Subcutaneous abdominal adipose tissue (tissue), 5 donors: ENCODE data around the gene ALPK3.

Experiments
- H3K27ac ChIP-seq: one replicate; pipeline ENCODE4 v1.7.0; 2013; ENCODE audit warnings: low read depth, mild to moderate bottlenecking, inconsistent platforms, low read length, moderate library complexity
- H3K27me3 ChIP-seq, 5 donors: one replicate each; pipeline ENCODE4 v1.7.0; 2013; ENCODE audit warnings: low read length in 5 of 5, inconsistent platforms in 1 of 5; ENCODE audit not compliant: control insufficient read depth in 5 of 5, insufficient read depth in 4 of 5
- H3K36me3 ChIP-seq, 5 donors: one replicate each; pipeline ENCODE4 v1.7.0; 2013; ENCODE audit warnings: low read length in 5 of 5; ENCODE audit not compliant: control insufficient read depth in 5 of 5, insufficient read depth in 5 of 5
- H3K4me1 ChIP-seq, 5 donors: one replicate each; pipeline ENCODE4 v1.7.0; 2013; ENCODE audit warnings: low read length in 5 of 5, mild to moderate bottlenecking in 3 of 5, moderate library complexity in 1 of 5; ENCODE audit not compliant: control insufficient read depth in 5 of 5, insufficient read depth in 5 of 5
- H3K4me3 ChIP-seq, 5 donors: one replicate each; pipeline ENCODE4 v1.7.0; 2013; ENCODE audit warnings: low read length in 5 of 5, low read depth in 1 of 5
- H3K9ac ChIP-seq, 5 donors: one replicate each; pipeline ENCODE4 v1.7.0; 2013; ENCODE audit warnings: low read length in 5 of 5, mild to moderate bottlenecking in 4 of 5, moderate library complexity in 3 of 5
- H3K9me3 ChIP-seq, 5 donors: one replicate each; pipeline ENCODE4 v1.7.0; 2013; ENCODE audit warnings: low read length in 5 of 5; ENCODE audit not compliant: control insufficient read depth in 5 of 5
- donor health status: healthy.
- donor health status: healthy.
- donor health status: healthy.
- donor health status: healthy.
- donor health status: healthy.

ALPK3 gene

DNA sequence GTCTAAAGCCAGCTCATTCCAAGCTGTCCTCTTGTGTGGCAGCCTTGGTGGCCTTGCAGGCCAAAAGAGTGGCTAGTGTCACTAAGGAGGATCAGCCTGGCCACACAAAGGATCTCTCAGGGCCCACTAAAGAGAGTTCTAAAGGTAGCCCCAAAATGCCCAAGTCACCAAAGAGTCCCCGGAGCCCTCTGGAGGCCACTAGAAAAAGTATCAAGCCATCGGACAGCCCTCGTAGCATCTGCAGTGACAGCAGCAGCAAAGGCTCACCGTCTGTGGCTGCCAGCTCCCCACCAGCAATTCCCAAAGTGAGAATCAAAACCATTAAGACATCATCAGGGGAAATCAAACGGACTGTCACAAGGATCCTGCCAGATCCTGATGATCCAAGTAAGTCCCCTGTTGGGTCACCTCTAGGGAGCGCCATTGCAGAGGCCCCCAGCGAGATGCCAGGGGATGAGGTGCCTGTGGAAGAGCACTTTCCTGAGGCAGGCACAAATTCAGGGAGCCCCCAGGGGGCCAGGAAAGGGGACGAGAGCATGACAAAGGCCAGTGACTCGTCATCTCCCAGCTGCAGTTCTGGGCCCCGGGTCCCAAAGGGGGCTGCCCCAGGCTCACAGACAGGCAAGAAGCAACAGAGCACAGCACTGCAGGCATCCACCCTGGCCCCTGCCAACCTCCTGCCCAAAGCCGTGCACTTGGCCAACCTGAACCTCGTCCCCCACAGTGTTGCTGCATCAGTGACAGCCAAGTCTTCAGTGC lies 33.5 kb upstream of the ALPK3 start:
- Histone ChIP-seq H3K9ac (peak overlapping the region in 1 of 5 donors; percentile 15), H3K27me3 (no peaks in the 10 kb centered on the region), H3K4me1 (peaks cover 5 to 46% (median 40%) of the 10 kb centered on the region in 5 donors), H3K9me3 (no peaks in the 10 kb centered on the region), H3K36me3 (peaks cover 0 to 45% (median 35%) of the 10 kb centered on the region in 5 donors), H3K4me3 (no peak overlapping the region), H3K27ac (no peak overlapping the region)

DNA sequence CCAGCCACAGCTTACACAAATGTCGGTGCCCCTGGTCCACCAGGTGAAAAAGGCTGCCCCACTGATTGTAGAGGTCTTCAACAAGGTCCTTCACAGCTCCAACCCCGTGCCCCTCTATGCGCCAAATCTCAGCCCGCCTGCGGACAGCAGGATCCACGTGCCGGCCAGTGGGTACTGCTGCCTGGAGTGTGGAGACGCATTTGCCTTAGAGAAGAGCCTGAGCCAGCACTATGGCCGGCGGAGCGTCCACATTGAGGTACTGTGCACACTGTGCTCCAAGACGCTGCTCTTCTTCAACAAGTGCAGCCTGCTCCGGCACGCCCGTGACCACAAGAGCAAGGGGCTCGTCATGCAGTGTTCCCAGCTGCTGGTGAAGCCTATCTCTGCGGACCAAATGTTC lies 32.9 kb upstream of the ALPK3 start:
- no peaks in the 10 kb centered on the region for H3K9me3 ChIP-seq
- no peak overlapping the region for H3K27ac ChIP-seq
- H3K4me1 ChIP-seq: peaks cover 5 to 45% (median 40%) of the 10 kb centered on the region in 5 donors
- peaks cover 0 to 45% (median 34%) of the 10 kb centered on the region in 5 donors for H3K36me3 ChIP-seq
- no peak overlapping the region for H3K9ac ChIP-seq
- no peak overlapping the region for H3K4me3 ChIP-seq
- H3K27me3 ChIP-seq: no peaks in the 10 kb centered on the region

DNA sequence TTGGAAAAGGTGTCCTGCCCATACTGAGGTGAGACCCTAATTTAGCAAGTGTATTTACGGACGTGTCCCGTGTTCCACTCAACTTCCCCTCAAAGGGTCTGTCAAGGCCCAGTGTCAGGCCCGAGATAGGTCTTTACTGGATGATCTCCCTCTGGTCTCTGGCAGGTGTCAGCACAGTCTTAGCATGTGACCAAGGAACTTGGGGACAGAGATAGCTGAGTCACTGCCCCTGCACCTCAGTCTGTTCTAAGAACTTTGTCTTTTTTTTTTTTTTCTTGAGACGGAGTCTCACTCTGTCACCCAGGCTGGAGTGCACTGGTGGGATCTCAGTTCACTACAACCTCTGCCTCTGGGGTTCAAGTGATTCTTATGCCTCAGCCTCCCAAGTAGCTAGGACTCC lies 32.1 kb upstream of the ALPK3 start:
- Histone ChIP-seq H3K27ac (peak overlapping the region; percentile 30), H3K9ac (no peak overlapping the region), H3K4me1 (peaks cover 5 to 40% (median 37%) of the 10 kb centered on the region in 5 donors), H3K27me3 (no peaks in the 10 kb centered on the region), H3K36me3 (peaks cover 0 to 45% (median 34%) of the 10 kb centered on the region in 5 donors), H3K9me3 (no peaks in the 10 kb centered on the region), H3K4me3 (no peak overlapping the region)

DNA sequence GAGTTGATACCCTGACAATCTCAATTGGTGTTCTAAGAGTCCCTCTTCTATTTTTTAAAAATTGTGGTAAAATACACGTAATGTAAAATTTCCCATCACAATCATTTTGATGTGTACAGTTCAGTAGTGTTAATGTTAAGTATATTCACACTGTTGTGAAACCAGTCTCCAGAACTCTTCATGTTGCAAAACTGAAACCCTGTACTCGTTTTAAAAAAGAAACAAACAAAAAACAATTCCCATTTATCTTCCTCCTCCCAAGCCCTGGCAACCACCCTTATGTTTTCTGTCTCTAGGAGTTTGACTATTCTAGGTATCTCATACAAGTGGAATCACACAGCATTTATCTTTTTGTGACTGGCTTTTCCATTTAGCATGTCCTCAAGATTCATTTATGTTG lies 28.7 kb upstream of the ALPK3 start:
- H3K9me3 ChIP-seq: no peaks in the 10 kb centered on the region
- H3K4me1 ChIP-seq: peaks cover 5 to 40% (median 32%) of the 10 kb centered on the region in 5 donors
- no peaks in the 10 kb centered on the region for H3K27me3 ChIP-seq
- H3K9ac ChIP-seq: no peak overlapping the region
- no peak overlapping the region for H3K4me3 ChIP-seq
- H3K36me3 ChIP-seq: peaks cover 17 to 63% (median 41%) of the 10 kb centered on the region in 5 donors
- H3K27ac ChIP-seq: peak overlapping the region; percentile 11

DNA sequence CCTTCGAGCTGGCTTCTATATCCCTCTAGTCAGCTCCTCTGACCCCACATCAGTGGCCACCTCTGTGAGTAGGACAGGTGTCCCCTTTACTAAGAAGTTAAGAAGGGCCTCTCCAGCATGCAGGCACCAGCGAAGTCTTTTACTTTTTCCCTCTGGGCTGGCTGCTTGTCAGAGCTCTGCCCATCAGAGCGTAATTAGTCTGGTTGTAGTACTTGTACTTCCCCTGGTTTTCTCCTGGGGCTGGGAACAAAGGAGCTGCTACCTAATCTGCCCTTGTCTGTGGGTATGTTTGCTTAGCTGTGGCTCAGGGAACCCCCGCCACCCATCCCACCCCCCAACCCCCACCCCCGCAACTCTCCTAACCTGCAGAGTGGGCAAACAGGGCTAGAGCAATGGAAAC lies 27.4 kb upstream of the ALPK3 start:
- Histone ChIP-seq H3K9me3 (no peaks in the 10 kb centered on the region), H3K27ac (no peak overlapping the region), H3K27me3 (no peaks in the 10 kb centered on the region), H3K4me1 (peaks cover 5 to 39% (median 32%) of the 10 kb centered on the region in 5 donors), H3K4me3 (no peak overlapping the region), H3K9ac (no peak overlapping the region), H3K36me3 (peaks cover 20 to 54% (median 34%) of the 10 kb centered on the region in 5 donors)

DNA sequence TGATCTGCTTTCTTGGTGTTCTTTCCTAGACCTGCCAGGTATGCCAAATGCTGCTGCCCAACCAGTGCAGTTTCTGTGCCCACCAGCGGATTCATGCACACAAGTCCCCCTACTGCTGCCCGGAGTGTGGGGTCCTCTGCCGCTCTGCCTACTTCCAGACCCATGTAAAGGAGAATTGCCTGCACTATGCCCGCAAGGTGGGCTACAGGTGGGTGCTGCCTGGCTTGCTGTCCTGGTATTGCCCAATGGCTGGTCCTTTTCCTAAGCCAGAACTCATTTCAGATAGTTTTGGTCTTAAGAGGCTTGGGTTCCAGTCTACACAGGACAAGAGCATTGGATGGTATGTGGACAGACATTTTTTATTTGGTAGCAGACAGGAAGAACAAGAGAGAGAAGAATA lies 26.5 kb upstream of the ALPK3 start:
- Histone ChIP-seq H3K9me3 (no peaks in the 10 kb centered on the region), H3K9ac (no peak overlapping the region), H3K4me1 (peaks cover 5 to 36% (median 34%) of the 10 kb centered on the region in 5 donors), H3K36me3 (peaks cover 26 to 49% (median 32%) of the 10 kb centered on the region in 5 donors), H3K4me3 (no peak overlapping the region), H3K27me3 (no peaks in the 10 kb centered on the region), H3K27ac (peak overlapping the region; percentile 17)

DNA sequence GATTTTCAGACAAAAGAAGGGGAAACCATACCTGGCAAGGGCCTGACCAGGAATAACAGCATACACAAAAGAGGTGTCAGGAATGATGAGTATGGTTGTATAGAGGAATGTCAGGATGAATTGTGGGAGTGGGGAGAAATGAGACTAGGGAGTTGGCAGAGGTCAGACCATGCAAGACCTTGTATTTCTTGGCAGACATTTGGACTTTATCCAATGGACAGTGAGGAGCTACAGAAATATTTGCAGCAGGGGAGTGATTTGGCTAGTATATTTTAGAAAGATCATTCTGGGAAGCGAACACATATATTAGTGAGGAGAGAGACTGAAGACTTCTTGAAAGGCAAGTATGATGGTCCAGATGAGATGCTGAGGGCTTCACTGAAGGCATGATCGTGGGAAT lies 25.4 kb upstream of the ALPK3 start:
- Histone ChIP-seq H3K36me3 (peaks cover 26 to 47% (median 34%) of the 10 kb centered on the region in 5 donors), H3K4me1 (peaks cover 2 to 27% (median 25%) of the 10 kb centered on the region in 5 donors), H3K9ac (no peak overlapping the region), H3K9me3 (no peaks in the 10 kb centered on the region), H3K27me3 (no peaks in the 10 kb centered on the region), H3K27ac (peak overlapping the region; percentile 60), H3K4me3 (no peak overlapping the region)

DNA sequence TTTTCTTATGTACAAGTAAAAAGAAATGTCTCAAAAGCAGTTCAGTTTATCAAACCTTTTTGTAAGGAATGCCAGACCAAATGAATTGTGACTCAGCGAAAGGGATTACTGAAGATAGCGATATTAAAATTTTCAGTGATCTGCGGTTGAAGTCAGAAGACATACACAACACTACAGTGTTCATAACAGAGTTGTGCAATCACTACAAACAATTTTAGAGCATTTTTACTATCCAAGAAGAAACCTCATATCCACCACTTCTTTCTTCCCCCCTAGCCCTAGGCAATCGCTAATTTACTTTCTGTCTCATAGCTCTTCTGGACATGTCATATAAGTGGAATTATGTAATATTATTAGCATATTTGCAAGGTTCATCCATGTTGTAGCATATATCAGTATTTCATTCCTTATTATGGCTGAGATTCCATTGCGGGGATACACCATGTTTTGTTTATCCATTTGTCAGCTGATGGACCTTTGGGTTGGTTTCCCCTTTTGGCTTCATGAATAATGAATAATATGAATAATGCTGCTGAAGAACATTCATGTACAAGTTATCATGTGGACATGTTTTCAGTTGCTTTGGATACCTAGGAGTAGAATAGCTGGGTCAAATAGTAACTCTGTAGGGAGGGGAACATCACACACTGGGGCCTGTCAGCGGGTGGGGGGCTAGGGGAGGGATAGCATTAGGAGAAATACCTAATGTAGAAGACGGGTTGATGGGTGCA lies 23.6 kb upstream of the ALPK3 start:
- Histone ChIP-seq H3K9ac (no peak overlapping the region), H3K27ac (no peak overlapping the region), H3K9me3 (no peaks in the 10 kb centered on the region), H3K27me3 (no peaks in the 10 kb centered on the region), H3K36me3 (peaks cover 27 to 58% (median 44%) of the 10 kb centered on the region in 5 donors), H3K4me3 (no peak overlapping the region), H3K4me1 (peaks cover 0 to 18% (median 8%) of the 10 kb centered on the region in 5 donors)

DNA sequence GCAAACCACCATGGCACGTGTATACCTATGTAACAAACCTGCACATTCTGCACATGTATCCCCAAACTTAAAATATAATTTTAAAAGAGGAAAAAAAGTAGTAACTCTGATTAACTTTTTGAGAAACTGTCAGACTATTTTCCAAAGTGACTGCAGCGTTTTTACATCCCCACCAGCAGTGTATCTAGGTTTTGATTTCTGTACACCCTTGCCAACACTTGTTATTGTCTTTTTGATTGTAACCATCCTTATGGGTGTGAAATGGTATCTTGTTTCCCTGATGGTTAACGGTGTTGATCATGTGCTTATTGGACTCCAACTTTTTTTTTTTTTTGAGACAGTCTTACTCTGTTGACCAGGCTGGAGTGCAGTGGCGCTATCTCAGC lies 23.0 kb upstream of the ALPK3 start:
- no peaks in the 10 kb centered on the region for H3K27me3 ChIP-seq
- H3K4me3 ChIP-seq: no peak overlapping the region
- no peak overlapping the region for H3K9ac ChIP-seq
- H3K9me3 ChIP-seq: no peaks in the 10 kb centered on the region
- H3K4me1 ChIP-seq: peaks cover 0 to 15% (median 6%) of the 10 kb centered on the region in 5 donors
- peaks cover 27 to 63% (median 50%) of the 10 kb centered on the region in 5 donors for H3K36me3 ChIP-seq
- no peak overlapping the region for H3K27ac ChIP-seq

DNA sequence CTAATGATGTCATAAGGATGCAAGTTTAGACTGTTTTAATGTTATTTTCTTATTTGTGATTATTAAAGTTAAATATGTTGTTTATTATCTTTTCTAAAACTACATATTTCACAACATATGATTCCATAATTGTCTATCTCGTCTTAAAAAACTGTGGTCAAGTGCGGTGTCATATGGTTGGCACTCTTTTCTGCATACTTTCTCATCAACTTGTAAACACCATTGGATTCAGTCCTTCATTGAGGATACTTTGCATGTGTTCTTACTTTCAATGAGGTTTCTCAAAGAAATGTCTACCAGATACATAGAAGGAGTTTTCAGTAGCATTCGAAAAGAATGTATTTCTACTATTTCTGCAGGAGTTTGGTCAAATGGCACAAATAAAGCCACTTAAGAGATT lies 22.0 kb upstream of the ALPK3 start:
- no peaks in the 10 kb centered on the region for H3K9me3 ChIP-seq
- no peak overlapping the region for H3K9ac ChIP-seq
- peak overlapping the region; percentile 3 for H3K27ac ChIP-seq
- no peak overlapping the region for H3K4me3 ChIP-seq
- peaks cover 27 to 74% (median 60%) of the 10 kb centered on the region in 5 donors for H3K36me3 ChIP-seq
- peaks cover 0 to 15% (median 6%) of the 10 kb centered on the region in 5 donors for H3K4me1 ChIP-seq
- H3K27me3 ChIP-seq: no peaks in the 10 kb centered on the region
